Mucosa of descending colon (tissue), 3 donors: Measurements from ENCODE around the gene CPEB4. TPM values are rescaled to one million over a fixed set of nuclear protein-coding genes. Genes with fewer than 3 reads are reported as not detected.

ENCODE experiments used
- ATAC-seq: fragments of 200-7000 bp; cut with Tn5 transposase; one replicate; pipeline ENCODE4 v1.9.1; 2020; ENCODE audit warnings: mild to moderate bottlenecking, moderate library complexity
- DNase-seq, 3 donors: peaks; one replicate each; pipeline ENCODE4 v3.0.0-alpha.2; 2020
- H3K36me3 ChIP-seq: fragments of 200-600 bp; one replicate; pipeline ENCODE4 v1.8.0; 2021; ENCODE audit warnings: low read depth, mild to moderate bottlenecking
- H3K4me1 ChIP-seq: fragments of 200-600 bp; one replicate; pipeline ENCODE4 v1.8.0; 2021; ENCODE audit warnings: low read depth, mild to moderate bottlenecking
- H3K4me3 ChIP-seq: fragments of 200-600 bp; one replicate; pipeline ENCODE4 v1.8.0; 2021; ENCODE audit warnings: mild to moderate bottlenecking
- H3K9me3 ChIP-seq: fragments of 200-600 bp; one replicate; pipeline ENCODE4 v1.8.0; 2021; ENCODE audit warnings: mild to moderate bottlenecking
- intact Hi-C, 2 donors: fragments of 100-400 bp; cut with DNase I in 1 of 2; cut with micrococcal nuclease in 1 of 2; formaldehyde crosslinking; loops; one replicate each; pipeline versions ENCODE4 v1.11.0 to v1.11.1; 2022; cut with DNase I, micrococcal nuclease
- total RNA-seq, 3 donors: library from RNA; stranded (reverse); fragmentation: NEBNext Ultra II Directional in 2 of 3; extraction: Animal tissue kit (Norgen Biotek cat#: 25700) in 2 of 3; gene quantifications; one replicate each; pipeline versions ENCODE4 v1.2.1 to v1.2.4, GENCODE V29; 2021 to 2023
- TF ChIP-seq, protein P1 (sequence below): fragments of 200-600 bp; IDR thresholded peaks from one replicate; pipeline ENCODE4 v1.8.0; 2022; ENCODE audit warnings: antibody characterized with exemption, mild to moderate bottlenecking
- donor health status: DM: no; HTN: no; CAD: no; lungs with moderate emphysema.
- donor health status: DM: no; HTN: no; CAD: no.
- donor health status: DM: no; HTN: yes; CAD: no.

Gene CPEB4
- total RNA-seq, 3 donors from 2014 or later = 31.8 to 51.3 (median 32.1) TPM

DNA sequence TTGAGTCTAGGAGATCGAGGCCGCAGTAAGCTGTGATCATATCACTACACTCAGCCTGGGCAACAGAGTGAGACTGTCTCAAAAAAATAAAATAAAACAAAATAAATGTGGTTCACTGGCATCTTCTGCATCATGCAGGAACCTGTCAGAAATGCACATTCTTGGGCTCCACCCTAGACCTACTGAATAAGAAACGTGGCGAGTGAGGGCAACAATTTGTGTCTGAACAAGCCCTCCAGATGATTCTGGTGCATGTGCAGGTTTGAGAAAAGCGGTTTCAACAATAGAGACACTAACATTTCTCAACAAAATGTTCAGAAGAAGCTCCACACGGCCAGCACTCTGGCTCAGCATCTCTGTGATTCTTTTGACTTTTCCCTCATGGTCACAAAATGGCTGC lies 42.8 kb upstream of the CPEB4 start:
- TF ChIP-seq, protein P1, sequence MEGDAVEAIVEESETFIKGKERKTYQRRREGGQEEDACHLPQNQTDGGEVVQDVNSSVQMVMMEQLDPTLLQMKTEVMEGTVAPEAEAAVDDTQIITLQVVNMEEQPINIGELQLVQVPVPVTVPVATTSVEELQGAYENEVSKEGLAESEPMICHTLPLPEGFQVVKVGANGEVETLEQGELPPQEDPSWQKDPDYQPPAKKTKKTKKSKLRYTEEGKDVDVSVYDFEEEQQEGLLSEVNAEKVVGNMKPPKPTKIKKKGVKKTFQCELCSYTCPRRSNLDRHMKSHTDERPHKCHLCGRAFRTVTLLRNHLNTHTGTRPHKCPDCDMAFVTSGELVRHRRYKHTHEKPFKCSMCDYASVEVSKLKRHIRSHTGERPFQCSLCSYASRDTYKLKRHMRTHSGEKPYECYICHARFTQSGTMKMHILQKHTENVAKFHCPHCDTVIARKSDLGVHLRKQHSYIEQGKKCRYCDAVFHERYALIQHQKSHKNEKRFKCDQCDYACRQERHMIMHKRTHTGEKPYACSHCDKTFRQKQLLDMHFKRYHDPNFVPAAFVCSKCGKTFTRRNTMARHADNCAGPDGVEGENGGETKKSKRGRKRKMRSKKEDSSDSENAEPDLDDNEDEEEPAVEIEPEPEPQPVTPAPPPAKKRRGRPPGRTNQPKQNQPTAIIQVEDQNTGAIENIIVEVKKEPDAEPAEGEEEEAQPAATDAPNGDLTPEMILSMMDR = no peak
- H3K36me3 ChIP-seq = no peaks in the 10 kb centered on the region
- H3K4me3 ChIP-seq = no peak overlapping the region
- intact Hi-C loops = no loop called here
- no peak for DNase-seq
- H3K9me3 ChIP-seq = peaks cover 8% of the 10 kb centered on the region
- ATAC-seq = no peak
- no peaks in the 10 kb centered on the region for H3K4me1 ChIP-seq

DNA sequence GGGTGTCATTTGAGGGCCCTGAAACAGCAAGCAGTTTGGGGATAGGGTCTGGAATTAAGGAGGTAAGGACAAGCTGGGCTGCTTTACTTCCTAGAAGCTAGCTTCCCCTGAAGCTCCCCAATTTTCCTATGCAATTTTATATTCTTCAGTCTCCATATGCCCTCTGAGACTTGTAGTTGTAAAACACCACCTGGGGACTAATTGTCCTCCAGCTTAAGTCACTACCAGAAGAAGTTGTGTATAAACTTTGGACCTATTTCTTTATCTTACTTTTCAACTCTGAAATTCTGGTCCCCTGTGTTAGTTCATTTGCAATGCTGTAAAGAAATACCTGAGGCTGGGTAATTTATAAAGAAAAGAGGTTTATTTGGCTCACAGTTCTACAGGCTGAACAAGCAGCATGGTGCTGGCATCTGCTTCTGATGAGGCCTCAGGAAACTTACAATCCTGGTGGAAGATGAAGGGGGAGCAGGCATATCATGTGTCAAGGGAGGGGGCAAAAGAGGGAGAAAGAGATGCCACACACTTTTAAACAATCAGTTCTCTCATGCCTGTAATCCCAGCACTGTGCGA lies 41.1 kb upstream of the CPEB4 start:
- ATAC-seq (no peak), DNase-seq (no peak)
- TF ChIP-seq, protein P1 = no peak

DNA sequence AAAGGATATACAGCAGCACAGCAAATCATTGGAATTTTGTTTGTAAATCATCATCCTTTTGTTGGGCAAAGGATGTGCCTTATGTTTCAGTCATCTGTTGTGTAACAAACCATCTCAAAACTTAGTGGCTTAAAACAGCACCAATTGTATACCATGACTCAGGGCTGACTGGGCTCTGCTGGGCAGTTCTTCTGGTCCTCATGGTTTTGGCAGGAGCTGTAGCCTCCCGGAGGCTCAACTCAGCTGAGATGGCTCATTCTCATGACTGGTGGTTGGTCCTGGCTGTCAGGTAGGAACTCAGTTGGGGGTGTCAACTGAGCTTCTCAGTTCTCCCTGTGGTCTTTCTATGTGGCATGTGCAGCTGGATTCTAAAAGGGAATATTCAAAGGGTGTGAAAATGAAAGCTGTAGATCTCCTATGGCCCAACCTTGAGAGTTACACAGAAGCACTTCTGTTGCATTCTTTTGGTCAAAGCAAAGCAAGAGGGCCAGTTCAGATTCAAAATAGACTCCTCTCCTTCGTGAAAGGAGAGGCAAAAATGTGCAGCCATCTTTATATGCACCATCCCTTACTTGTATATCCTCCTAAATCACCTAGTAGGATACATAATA lies 39.1 kb upstream of the CPEB4 start:
- ATAC-seq = no peak
- intact Hi-C loops = no loop called here
- H3K4me3 ChIP-seq = no peak overlapping the region

More for the DNA sequence above, 41.1 kb upstream of the CPEB4 start:
- intact Hi-C loops = no loop called here
- H3K4me1 ChIP-seq = no peaks in the 10 kb centered on the region
- no peak overlapping the region for H3K4me3 ChIP-seq
- H3K9me3 ChIP-seq = peaks cover 8% of the 10 kb centered on the region
- no peaks in the 10 kb centered on the region for H3K36me3 ChIP-seq

DNA sequence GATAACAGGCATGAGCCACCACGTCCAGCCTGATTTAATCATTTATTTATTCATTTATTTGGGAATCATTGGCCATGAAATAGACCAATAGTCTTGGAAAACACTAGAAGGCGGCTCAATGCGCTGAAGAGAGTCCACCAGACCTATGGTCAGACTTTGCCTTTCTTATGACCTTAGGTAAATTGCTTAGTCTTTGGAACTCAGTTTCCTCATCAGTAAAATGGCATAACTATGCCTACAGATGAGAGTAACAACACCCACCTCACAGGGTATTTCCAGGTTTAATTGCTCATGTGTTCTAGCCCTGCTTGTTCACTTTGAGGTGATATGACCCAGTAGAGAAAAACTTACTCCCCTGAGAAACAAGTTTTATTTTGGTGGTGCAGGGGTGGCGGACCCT lies 38.2 kb upstream of the CPEB4 start:
- Histone ChIP-seq H3K4me1 (no peaks in the 10 kb centered on the region), H3K4me3 (no peak overlapping the region), H3K36me3 (no peaks in the 10 kb centered on the region), H3K9me3 (peaks cover 8% of the 10 kb centered on the region)
- DNase-seq = no peak
- intact Hi-C loops = no loop called here
- no peak for ATAC-seq
- TF ChIP-seq, protein P1 = no peak

More for the DNA sequence above, 39.1 kb upstream of the CPEB4 start:
- peaks cover 8% of the 10 kb centered on the region for H3K9me3 ChIP-seq
- no peaks in the 10 kb centered on the region for H3K4me1 ChIP-seq
- no peak for DNase-seq
- no peaks in the 10 kb centered on the region for H3K36me3 ChIP-seq
- TF ChIP-seq, protein P1 = no peak

DNA sequence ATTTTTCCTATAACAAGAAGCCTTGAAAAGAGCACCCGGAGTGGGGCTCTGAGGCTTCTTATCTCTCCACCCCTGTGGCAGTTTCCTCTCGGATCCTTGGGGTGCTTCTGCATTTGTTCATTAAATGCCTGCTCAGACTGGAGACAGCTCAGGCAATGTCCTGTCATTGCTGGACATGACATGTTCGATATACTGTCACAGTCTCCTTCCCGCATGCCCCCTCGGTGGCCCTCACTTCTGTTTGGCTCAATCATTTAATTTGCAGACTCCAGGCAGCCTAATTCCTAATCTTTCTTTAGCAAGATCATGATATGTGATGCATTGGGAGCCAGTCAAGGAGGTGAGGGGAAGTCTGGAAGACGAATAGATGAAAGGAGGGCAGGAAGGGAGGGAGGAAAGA lies 37.5 kb upstream of the CPEB4 start:
- DNase-seq (no peak), ATAC-seq (no peak)
- intact Hi-C loops = no loop called here
- TF ChIP-seq, protein P1 = no peak
- Histone ChIP-seq H3K36me3 (no peaks in the 10 kb centered on the region), H3K4me3 (no peak overlapping the region), H3K4me1 (no peaks in the 10 kb centered on the region), H3K9me3 (peaks cover 8% of the 10 kb centered on the region)
